ENCODE results near the gene SRSF12. TPM values are rescaled to one million over a fixed set of nuclear protein-coding genes. Genes with fewer than 3 reads are reported as not detected.

SRSF12 gene
- under 1 TPM; 0.19 to 0.44 (median 0.38) TPM for total RNA-seq

DNA sequence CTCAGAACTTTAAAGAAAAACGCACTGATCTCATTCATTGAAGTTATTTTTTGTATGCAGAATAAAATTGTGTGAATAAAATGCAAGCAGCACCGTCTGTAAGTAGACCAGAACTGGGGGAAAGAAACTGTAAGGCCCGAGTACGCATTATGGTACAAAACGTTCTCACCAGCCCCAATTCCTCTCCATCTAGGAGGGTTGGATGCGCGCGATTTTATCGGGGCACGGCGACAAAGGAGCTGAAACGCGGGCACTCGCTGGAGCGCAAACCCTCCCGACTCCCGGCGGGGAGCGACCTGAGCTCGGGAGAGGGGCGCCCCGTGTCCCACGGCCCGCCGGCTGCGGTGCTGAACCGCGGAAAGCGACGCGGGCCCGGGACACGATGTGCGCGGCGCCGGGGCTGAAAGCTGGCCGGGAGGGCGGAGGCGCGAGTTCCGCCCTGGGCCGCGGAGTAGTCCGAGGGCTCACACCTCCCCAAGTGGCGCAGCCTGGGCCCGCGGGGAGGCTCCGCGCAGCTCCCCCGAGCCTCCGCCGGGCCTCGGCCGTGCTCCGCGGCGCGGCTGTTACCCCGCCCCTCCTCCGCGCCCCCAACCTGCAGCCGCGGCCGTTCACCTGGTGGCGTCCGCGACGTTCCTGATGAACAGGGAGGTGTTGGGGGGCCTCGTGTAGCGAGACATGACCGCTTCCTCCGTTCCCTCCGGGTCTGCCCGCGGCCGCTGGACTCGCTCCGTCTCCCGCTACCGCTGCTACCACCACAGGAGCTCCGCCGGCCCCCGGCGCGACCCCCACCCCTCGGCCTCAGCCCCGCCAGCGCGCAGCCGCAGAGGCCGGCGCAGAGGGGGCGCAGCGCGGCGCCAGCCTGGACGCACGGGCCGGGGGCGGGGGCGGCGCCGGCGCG lies at the start of gene SRSF12:
Gene SRSF12 (minus strand): TSS at position 861 of the 898 bp plus-strand sequence. CDS start 184 bp downstream, at position 677.
- TF ChIP-seq, protein P1, sequence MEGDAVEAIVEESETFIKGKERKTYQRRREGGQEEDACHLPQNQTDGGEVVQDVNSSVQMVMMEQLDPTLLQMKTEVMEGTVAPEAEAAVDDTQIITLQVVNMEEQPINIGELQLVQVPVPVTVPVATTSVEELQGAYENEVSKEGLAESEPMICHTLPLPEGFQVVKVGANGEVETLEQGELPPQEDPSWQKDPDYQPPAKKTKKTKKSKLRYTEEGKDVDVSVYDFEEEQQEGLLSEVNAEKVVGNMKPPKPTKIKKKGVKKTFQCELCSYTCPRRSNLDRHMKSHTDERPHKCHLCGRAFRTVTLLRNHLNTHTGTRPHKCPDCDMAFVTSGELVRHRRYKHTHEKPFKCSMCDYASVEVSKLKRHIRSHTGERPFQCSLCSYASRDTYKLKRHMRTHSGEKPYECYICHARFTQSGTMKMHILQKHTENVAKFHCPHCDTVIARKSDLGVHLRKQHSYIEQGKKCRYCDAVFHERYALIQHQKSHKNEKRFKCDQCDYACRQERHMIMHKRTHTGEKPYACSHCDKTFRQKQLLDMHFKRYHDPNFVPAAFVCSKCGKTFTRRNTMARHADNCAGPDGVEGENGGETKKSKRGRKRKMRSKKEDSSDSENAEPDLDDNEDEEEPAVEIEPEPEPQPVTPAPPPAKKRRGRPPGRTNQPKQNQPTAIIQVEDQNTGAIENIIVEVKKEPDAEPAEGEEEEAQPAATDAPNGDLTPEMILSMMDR (IDR thresholded peaks at IDR 0.05), result no peak
- TF ChIP-seq POLR2A (IDR thresholded peaks at IDR 0.05), result no peak
- Histone ChIP-seq H3K4me1 (peaks cover 0 to 23% (median 3%) of the 10 kb centered on the region in 3 donors), H3K9me3 (no peaks in the 10 kb centered on the region), H3K27me3 (peaks cover 0 to 3% (median 0%) of the 10 kb centered on the region in 4 donors), H3K36me3 (no peaks in the 10 kb centered on the region), H3K27ac (peak within 1 kb of the TSS; percentile 8 to 41 (median 22)), H3K4me3 (peak within 1 kb of the TSS; percentile 52 to 91 (median 62))
- no peak for DNase-seq
- WGBS, 2 donors, result 1 to 2% methylated on average over 15 of the region's 106 CpGs
- intact Hi-C loops (cut with DNase I), result loop anchor here (10.0 kb wide), 1 partner anchor 133 kb away; no protein-coding TSS in a partner anchor

DNA sequence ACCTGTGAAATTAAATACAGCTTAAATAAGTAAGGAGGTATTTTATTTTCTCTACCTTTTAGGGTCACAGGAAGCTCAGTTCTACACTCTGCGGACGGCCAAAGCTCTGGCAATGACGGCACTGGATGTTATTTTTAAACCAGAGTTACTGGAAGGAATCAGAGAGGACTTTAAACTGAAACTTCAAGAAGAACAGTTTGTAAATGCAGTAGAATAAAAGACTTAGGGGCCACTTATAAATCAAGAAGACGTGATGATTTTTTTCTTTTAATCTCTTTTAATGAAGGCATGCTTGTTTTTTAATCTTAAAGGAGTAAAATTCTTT lies 44.1 kb upstream of the SRSF12 start:
- peak overlapping the region in 3 of 4 donors; percentile 59 to 75 (median 73) for H3K27ac ChIP-seq
- 68 to 83% methylated on average over 4 of the region's 4 CpGs for WGBS, 2 donors
- intact Hi-C loops (cut with DNase I), result no loop called here
- no peak for DNase-seq
- H3K4me1 ChIP-seq, result no peaks in the 10 kb centered on the region
- peaks cover 0 to 80% (median 0%) of the 10 kb centered on the region in 3 donors for H3K36me3 ChIP-seq
- no peak for TF ChIP-seq POLR2A (IDR thresholded peaks at IDR 0.05)
- TF ChIP-seq, protein P1 (IDR thresholded peaks at IDR 0.05), result no peak
- H3K9me3 ChIP-seq, result no peaks in the 10 kb centered on the region
- no peak overlapping the region for H3K4me3 ChIP-seq
- H3K27me3 ChIP-seq, result no peaks in the 10 kb centered on the region

DNA sequence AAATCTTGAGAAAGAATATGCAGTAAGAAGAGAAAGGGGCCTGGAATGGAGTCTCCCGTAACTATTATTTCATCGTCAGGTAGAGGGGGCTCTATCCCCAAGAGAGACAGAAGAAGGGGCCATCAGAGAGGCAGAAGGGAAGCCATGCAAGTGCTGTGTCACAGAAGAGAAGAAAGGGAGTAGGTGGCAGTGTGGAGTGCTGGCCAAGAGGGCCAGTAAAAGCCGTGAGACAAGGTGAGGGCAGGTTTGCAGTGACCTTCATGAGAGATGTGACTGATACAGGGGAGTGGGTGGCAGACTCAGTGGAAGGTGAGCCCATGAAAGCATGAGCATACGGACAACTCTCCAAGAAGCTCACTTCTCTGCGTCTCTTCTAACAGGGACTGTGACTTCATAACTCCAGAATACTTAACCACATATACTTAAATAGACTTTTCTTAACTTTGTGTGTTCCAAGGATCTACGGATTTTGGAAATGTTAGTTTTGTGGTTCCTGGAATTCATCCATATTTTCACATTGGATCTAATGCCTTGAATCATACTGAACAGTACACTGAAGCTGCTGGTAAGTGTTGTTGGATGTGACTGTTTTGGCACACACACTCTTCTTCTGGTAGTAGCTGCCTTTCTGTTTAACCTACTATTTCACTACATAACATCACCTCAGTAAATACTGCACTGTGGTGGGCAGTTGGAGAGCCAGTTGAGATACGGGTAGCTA lies 43.6 kb upstream of the SRSF12 start:
- DNase-seq, result no peak
- TF ChIP-seq, protein P1 (IDR thresholded peaks at IDR 0.05), result no peak
- TF ChIP-seq POLR2A (IDR thresholded peaks at IDR 0.05), result no peak
- Histone ChIP-seq H3K4me3 (no peak overlapping the region), H3K36me3 (peaks cover 0 to 86% (median 0%) of the 10 kb centered on the region in 3 donors), H3K27ac (peak overlapping the region in 3 of 4 donors; percentile 59 to 75 (median 73)), H3K9me3 (no peaks in the 10 kb centered on the region), H3K4me1 (no peaks in the 10 kb centered on the region), H3K27me3 (no peaks in the 10 kb centered on the region)
- 75 to 76% methylated on average over 7 of the region's 7 CpGs for WGBS, 2 donors
- intact Hi-C loops (cut with DNase I), result no loop called here

- no peak for TF ChIP-seq POLR2A (IDR thresholded peaks at IDR 0.05)
- TF ChIP-seq, protein P1 (IDR thresholded peaks at IDR 0.05), result no peak
- intact Hi-C loops (cut with DNase I), result no loop called here
- Histone ChIP-seq H3K27ac (peak overlapping the region in 3 of 4 donors; percentile 59 to 75 (median 73)), H3K27me3 (no peaks in the 10 kb centered on the region), H3K36me3 (peaks cover 0 to 91% (median 0%) of the 10 kb centered on the region in 3 donors), H3K9me3 (no peaks in the 10 kb centered on the region), H3K4me3 (no peak overlapping the region), H3K4me1 (no peaks in the 10 kb centered on the region)
- DNase-seq, result no peak
- WGBS, 2 donors, result 92 to 96% methylated on average over 4 of the region's 4 CpGs
Observed at GRCh38 chr6:89160331-89161092, 42.6 kb upstream of the SRSF12 start.

Measured in esophagus squamous epithelium (tissue), 5 donors.